ENCODE results near the gene PXMP4.

Gene PXMP4

GRCh38 chr20:33744773-33745385 is 24.8 kb upstream of the PXMP4 start:
- H3K4me3 ChIP-seq (ENCODE audit: low read depth, low read length), result no peak overlapping the region
- TF ChIP-seq, protein P1, sequence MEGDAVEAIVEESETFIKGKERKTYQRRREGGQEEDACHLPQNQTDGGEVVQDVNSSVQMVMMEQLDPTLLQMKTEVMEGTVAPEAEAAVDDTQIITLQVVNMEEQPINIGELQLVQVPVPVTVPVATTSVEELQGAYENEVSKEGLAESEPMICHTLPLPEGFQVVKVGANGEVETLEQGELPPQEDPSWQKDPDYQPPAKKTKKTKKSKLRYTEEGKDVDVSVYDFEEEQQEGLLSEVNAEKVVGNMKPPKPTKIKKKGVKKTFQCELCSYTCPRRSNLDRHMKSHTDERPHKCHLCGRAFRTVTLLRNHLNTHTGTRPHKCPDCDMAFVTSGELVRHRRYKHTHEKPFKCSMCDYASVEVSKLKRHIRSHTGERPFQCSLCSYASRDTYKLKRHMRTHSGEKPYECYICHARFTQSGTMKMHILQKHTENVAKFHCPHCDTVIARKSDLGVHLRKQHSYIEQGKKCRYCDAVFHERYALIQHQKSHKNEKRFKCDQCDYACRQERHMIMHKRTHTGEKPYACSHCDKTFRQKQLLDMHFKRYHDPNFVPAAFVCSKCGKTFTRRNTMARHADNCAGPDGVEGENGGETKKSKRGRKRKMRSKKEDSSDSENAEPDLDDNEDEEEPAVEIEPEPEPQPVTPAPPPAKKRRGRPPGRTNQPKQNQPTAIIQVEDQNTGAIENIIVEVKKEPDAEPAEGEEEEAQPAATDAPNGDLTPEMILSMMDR (IDR thresholded peaks at IDR 0.05; ENCODE audit: borderline replicate concordance, insufficient read depth, low read depth, low read length), result no peak

DNA sequence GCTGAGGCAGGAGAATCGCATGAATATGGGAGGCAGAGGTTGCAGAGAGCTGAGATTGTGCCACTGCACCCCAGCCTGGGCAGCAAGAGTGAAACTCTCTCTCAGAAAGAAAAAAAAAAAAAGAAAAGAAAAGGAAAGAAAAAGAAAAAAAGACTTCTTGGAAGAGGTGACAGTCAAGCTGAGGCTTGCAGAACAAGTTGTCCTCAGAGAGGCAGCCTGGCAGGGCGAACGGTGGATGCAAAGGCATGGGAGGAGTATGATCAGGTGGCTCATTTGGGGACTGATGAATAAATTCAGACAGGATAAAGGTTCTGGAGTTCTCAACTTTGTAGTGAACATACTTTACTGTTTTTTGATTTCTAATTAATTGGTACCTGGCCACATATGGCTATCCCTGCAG is 24.1 kb upstream of the PXMP4 start:
- TF ChIP-seq, protein P1 (IDR thresholded peaks at IDR 0.05; ENCODE audit: borderline replicate concordance, insufficient read depth, low read depth, low read length), result no peak

GRCh38 chr20:33740189-33740588 is 20.1 kb upstream of the PXMP4 start:
- H3K4me3 ChIP-seq (ENCODE audit: low read depth, low read length), result no peak overlapping the region
- TF ChIP-seq, protein P1 (IDR thresholded peaks at IDR 0.05; ENCODE audit: borderline replicate concordance, insufficient read depth, low read depth, low read length), result no peak

More for the DNA sequence above, 24.1 kb upstream of the PXMP4 start:
- no peak overlapping the region for H3K4me3 ChIP-seq (ENCODE audit: low read depth, low read length)

GRCh38 chr20:33739493-33739892 is 19.4 kb upstream of the PXMP4 start:
- TF ChIP-seq, protein P1 (IDR thresholded peaks at IDR 0.05; ENCODE audit: borderline replicate concordance, insufficient read depth, low read depth, low read length), result no peak
- no peak overlapping the region for H3K4me3 ChIP-seq (ENCODE audit: low read depth, low read length)

GRCh38 chr20:33736962-33737361 is 16.9 kb upstream of the PXMP4 start:
- H3K4me3 ChIP-seq (ENCODE audit: low read depth, low read length), result no peak overlapping the region

DNA sequence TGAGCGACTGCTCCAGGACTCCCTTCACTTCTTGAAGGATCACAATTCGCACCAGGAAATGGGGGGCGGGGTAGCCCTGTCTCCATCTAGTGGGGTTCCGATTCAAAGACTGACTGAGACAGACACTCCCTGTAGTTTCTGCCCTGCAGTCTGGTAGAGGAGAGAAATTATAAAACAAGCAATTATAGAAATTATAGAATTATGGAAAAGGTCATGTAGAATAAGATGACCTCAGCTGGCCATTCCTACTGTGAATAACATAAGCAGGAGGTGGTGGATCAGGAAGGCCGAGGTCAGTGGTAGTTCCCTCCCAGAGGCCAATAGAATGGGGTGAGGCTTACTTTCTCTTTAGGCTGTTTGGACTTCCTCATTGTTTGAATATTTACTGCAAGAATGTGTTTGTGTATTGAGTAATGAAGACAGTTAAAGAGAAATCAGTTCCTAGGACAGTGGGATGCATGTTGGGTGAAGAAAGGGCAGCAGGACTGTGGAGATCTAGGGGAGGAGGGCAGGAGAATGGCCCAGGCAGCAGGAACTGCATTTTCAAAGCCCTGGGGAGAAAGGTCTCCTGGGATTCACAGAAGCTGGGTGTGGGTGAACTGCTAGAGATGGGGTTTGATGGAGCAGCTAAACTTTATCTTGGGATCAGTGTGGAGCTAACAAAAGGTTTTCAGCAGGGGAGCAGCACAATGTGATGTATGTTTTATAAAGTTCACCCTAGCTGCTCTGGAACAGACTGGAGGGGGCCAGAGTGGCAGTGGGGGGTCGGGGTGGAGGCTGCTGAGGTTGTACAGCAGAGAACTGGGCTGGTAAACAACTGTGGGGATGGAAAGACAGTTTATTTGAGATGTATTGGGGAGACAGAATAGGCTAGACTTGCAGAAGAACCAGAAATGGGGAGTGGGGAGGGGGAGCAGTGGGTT is 13.8 kb upstream of the PXMP4 start:
- TF ChIP-seq, protein P1 (IDR thresholded peaks at IDR 0.05; ENCODE audit: borderline replicate concordance, insufficient read depth, low read depth, low read length), result no peak
- H3K4me3 ChIP-seq (ENCODE audit: low read depth, low read length), result no peak overlapping the region

More at GRCh38 chr20:33736962-33737361, 16.9 kb upstream of the PXMP4 start:
- TF ChIP-seq, protein P1 (IDR thresholded peaks at IDR 0.05; ENCODE audit: borderline replicate concordance, insufficient read depth, low read depth, low read length), result no peak

All from GM12875 (cell line).